Right cardiac atrium (tissue), 5 donors: ENCODE measurements around the gene ARHGAP10. TPM values are rescaled to one million over a fixed set of nuclear protein-coding genes. Genes with fewer than 3 reads are reported as not detected.
A peak's percentile ranks its signal among the peaks of the same experiment; 100 is the strongest.

Experiments used
- ATAC-seq, 2 donors: fragments of 200-7000 bp; cut with Tn5 transposase; one replicate each; pipeline versions ENCODE4 v1.8.0 to v1.9.1; 2020; ENCODE audit warnings: moderate library complexity in 2 of 2, mild to moderate bottlenecking in 1 of 2
- DNase-seq, 3 donors: peaks; one replicate each; pipeline ENCODE4 v3.0.0-alpha.2; 2020
- H3K27ac ChIP-seq: one replicate; pipeline ENCODE4 v1.5.1; 2013; ENCODE audit warnings: mild to moderate bottlenecking, low read length, control low read depth, moderate library complexity
- H3K27me3 ChIP-seq: one replicate; pipeline ENCODE4 v1.6.1; 2013; ENCODE audit not compliant: control insufficient read depth, insufficient read depth
- H3K4me1 ChIP-seq: one replicate; pipeline ENCODE4 v1.6.1; 2013; ENCODE audit warnings: low read length; ENCODE audit not compliant: control insufficient read depth, insufficient read depth
- H3K4me3 ChIP-seq: one replicate; pipeline ENCODE4 v1.5.1; 2013; ENCODE audit warnings: low read length, control low read depth
- H3K9me3 ChIP-seq: one replicate; pipeline ENCODE4 v1.6.1; 2013; ENCODE audit warnings: low read length; ENCODE audit not compliant: control insufficient read depth
- WGBS: extraction: QIAGEN DNeasy Blood & Tissue Kit; methylation state at CpG from one replicate; pipeline ENCODE4 v1.1.7; 2013; 5-methylcytosine and 5-hydroxymethylcytosine counted together
- intact Hi-C, 4 donors: fragments of 100-400 bp; cut with DNase I; formaldehyde crosslinking; loops; one replicate each; pipeline versions ENCODE4 v1.11.0 to v1.14.0; 2022 to 2023
- polyA plus RNA-seq: library from polyadenylated mRNA; stranded (reverse); fragments of 200-250 nt; gene quantifications from one replicate; pipeline ENCODE4 v1.2.3, GENCODE V29; 2013
- total RNA-seq, 4 donors: library from RNA; stranded (reverse); fragmentation: NEBNext Ultra II Directional; extraction: Animal tissue kit (Norgen Biotek cat#: 25700); gene quantifications; one replicate each; pipeline ENCODE4 v1.2.1, GENCODE V29; 2021
- donor health status: healthy with polysubstance abuse.
- donor health status: DM: no; HTN: yes; CAD: no.
- donor health status: DM: no; HTN: no; CAD: no.
- donor health status: DM: no; HTN: yes; CAD: no; lungs with severe emphysema.
- donor health status: DM: yes; HTN: yes; CAD: no.

The ARHGAP10 gene
- total and polyA plus RNA-seq, 5 donors = 36.7 to 54.1 (median 47.3) TPM

DNA sequence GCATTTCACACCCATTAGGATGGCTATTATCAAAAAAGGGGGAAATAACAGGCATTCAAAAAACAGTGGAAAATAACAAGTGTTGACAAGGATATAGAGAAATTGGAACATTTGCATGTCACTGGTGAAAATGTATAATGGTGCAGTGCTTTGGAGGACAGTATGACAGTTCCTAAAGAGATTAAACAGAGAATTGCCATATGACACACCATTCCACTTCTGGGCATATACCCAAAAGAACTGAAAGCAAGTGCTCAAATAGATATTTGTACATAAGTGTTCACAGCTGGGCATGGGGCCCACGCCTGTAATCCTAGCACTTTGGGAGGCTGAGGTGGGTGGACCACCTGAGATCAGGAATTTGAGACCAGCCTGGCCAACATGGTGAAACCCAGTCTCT, 362.3 kb downstream of the ARHGAP10 start:
- H3K4me3 ChIP-seq = no peak overlapping the region
- H3K4me1 ChIP-seq = peaks cover 4% of the 10 kb centered on the region
- H3K27me3 ChIP-seq = no peaks in the 10 kb centered on the region
- H3K9me3 ChIP-seq = no peaks in the 10 kb centered on the region
- 88% methylated on average over 1 of the region's 1 CpG for WGBS
- no peak overlapping the region for H3K27ac ChIP-seq
- DNase-seq (no peak), ATAC-seq (peak in 1 of 2 donors; percentile 32)
- intact Hi-C loops = no loop called here

DNA sequence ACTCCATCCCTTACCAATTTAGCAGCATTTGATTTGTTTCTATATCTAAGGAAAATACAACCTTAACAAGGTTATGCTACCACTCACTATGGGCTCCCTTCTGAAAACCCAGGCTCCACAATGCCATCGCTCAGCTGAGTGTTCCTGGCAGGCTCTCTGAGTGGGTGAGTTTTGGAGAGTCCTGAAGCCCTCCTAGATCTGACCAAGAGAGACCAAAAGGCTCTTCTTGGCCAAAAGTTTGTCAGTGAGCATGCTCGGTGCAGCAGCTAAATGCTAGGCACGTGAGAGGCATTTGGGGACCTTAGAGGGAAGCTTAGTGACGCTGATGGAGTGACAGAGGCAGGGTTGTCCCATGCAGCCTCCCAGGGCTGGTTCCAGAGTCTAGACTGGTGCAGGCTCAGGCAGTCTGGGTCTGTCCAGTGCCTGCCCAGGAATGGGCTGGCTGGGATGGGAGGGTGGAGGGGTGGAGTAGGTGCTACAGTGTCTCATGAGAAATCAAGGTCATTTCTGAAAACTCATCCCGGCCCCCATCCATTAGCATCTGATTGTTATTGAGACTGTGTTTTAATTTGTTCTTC, 363.5 kb downstream of the ARHGAP10 start:
- Histone ChIP-seq H3K27me3 (no peaks in the 10 kb centered on the region), H3K27ac (no peak overlapping the region), H3K9me3 (no peaks in the 10 kb centered on the region), H3K4me1 (peaks cover 4% of the 10 kb centered on the region), H3K4me3 (no peak overlapping the region)
- 83% methylated on average over 5 of the region's 5 CpGs for WGBS
- intact Hi-C loops = no loop called here
- DNase-seq (no peak), ATAC-seq (peak; percentile 57)

DNA sequence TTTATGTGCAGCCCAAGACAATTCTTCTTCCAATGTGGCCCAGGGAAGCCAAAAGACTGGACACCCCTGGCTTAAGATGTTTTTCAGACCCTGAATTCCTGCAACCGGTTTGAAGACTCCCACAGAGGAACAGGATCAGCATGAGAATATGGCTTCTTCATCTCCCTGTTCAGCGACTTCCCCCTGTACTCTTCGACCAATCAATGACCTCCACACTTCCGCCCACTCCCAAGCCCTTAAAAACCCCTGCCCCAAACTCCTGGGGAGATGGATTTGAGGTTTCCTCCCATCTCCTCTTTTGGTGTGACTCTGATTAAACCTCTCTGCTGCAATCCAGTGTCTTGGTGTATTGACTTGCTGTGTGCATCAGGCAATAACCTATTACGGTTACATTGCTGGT, 365.9 kb downstream of the ARHGAP10 start:
- no peak overlapping the region for H3K4me3 ChIP-seq
- peaks cover 5% of the 10 kb centered on the region for H3K4me1 ChIP-seq
- no peak overlapping the region for H3K27ac ChIP-seq
- intact Hi-C loops = no loop called here
- no peaks in the 10 kb centered on the region for H3K27me3 ChIP-seq
- WGBS = 93% methylated on average over 5 of the region's 5 CpGs
- no peaks in the 10 kb centered on the region for H3K9me3 ChIP-seq
- DNase-seq (no peak), ATAC-seq (no peak)

DNA sequence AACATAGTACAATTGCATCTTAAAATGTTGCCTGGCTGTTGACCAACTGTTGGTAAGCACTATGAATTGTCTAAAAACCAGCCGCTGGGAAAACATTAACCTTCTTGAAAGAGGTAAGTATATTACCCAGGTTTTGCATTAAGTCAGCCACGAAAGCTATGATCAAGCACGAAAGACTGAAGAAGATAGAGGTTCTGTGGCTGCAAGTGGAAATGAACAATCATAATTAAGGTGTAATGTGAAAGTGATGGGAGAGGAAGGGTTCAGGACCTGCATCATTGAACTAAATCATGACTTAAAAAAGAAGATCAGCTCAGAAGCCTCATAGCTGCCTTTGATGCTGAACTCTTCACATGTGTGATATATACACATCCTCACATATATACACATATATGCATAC, 369.3 kb downstream of the ARHGAP10 start:
- DNase-seq (no peak), ATAC-seq (no peak)
- Histone ChIP-seq H3K4me1 (peaks cover 6% of the 10 kb centered on the region), H3K27ac (no peak overlapping the region), H3K27me3 (no peaks in the 10 kb centered on the region), H3K9me3 (no peaks in the 10 kb centered on the region), H3K4me3 (no peak overlapping the region)
- intact Hi-C loops = no loop called here
- 96% methylated on average over 3 of the region's 3 CpGs for WGBS

DNA sequence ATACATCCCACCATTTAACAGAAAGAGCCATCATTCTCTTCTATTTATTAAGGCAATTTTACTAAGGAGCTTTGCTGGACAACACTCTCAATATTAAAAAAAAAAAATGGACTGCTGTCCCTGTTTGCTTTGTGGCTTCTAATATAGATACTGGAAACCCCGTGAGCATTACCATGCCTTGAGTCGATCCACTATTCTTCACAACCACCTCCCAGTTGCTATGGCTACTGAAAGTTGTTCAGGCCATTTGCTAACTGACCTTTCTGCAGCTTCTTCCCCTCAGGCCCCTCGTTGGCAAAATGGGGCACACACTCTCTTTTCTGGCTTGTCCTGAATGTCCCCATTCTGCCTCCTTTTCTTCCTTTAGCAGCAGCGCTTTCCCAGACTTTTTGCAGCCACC, 369.9 kb downstream of the ARHGAP10 start:
- H3K9me3 ChIP-seq = no peaks in the 10 kb centered on the region
- no peak overlapping the region for H3K27ac ChIP-seq
- H3K4me3 ChIP-seq = no peak overlapping the region
- no peaks in the 10 kb centered on the region for H3K27me3 ChIP-seq
- ATAC-seq (no peak), DNase-seq (no peak)
- WGBS = 70% methylated on average over 4 of the region's 4 CpGs
- intact Hi-C loops = no loop called here
- H3K4me1 ChIP-seq = peaks cover 6% of the 10 kb centered on the region

DNA sequence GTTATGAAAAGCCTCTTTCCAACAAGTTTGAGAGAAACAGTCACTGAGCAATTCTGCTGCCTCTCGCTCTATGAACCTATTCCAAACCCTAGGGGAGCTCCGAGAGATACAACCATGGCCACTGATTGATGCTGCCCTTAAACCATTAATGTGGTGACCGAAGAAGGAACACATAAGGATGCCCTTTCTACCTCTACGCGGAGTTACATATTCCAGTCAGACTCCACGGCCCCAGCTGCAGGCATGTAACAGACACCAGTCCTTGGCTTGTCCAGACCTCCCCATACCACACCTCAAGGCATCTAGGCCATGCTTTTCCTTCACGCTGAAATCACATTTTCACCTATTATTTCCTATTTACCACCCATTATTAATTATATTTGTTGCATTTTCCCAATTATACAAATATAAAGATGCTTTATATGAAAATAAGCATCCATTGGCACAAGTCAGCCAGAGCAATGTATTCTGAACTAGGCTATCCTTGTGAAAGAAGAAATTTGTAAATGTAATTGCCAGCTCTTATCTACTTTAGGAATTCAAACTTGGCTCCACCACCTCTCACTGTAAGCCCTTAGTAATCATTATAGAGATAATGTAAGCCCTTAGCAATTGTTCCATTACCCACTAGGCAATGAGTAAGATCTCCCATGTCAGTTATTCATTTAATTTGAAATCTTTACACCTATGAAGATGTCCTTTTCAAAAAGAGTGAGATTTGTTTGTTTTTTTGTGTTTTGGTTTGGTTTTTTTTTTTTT, 371.9 kb downstream of the ARHGAP10 start:
- Histone ChIP-seq H3K4me1 (peaks cover 6% of the 10 kb centered on the region), H3K4me3 (no peak overlapping the region), H3K27ac (peak overlapping the region; percentile 28), H3K27me3 (no peaks in the 10 kb centered on the region), H3K9me3 (no peaks in the 10 kb centered on the region)
- ATAC-seq (peak; percentile 79 to 81), DNase-seq (no peak)
- WGBS = 79% methylated on average over 7 of the region's 7 CpGs
- intact Hi-C loops = no loop called here

DNA sequence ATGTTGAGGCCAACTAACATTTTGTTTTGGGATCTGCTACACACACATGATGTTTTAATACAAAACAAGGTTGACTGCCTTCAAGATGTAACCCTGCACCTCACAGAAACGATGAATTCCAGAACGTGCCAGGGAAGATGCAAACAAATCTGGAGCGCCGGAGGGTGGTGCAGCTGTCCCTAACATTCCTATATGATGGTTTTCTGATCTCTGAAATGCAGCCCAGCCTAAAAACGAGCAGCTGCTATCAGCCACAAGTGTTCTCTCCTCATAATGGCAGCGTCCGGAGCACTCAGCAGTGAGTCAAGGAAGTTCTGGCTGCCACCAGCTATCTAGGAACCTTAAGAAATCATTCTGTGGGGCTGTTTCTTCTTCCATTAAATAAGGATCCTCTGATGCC, 376.9 kb downstream of the ARHGAP10 start:
- ATAC-seq = no peak
- Histone ChIP-seq H3K27ac (no peak overlapping the region), H3K27me3 (no peaks in the 10 kb centered on the region), H3K4me3 (no peak overlapping the region), H3K9me3 (no peaks in the 10 kb centered on the region), H3K4me1 (no peaks in the 10 kb centered on the region)
- peak in 1 of 3 donors; percentile 6 for DNase-seq
- intact Hi-C loops = no loop called here
- WGBS = 84% methylated on average over 7 of the region's 7 CpGs

DNA sequence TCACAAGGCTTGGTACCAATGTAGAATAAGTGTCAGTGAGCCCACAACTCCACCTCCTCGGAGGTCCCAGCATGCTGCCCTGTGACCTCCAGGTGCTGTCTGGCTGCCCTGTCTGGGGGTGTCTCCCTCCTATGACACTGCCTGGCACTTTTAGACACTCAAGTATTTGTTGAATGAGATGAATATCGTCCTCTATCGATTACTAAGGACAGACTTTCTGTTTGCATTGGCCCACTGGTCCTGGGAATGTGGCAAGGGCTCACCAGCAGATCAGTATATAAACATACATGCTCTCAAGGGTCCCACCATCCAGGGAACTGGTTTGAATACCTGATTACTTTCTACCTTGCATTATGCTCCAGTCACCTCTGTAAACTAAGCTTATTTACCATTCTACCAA, 377.3 kb downstream of the ARHGAP10 start:
- H3K9me3 ChIP-seq = no peaks in the 10 kb centered on the region
- 89% methylated on average over 3 of the region's 3 CpGs for WGBS
- no peak overlapping the region for H3K27ac ChIP-seq
- intact Hi-C loops = no loop called here
- no peaks in the 10 kb centered on the region for H3K4me1 ChIP-seq
- H3K4me3 ChIP-seq = no peak overlapping the region
- H3K27me3 ChIP-seq = no peaks in the 10 kb centered on the region
- ATAC-seq (no peak), DNase-seq (peak in 1 of 3 donors; percentile 22)

DNA sequence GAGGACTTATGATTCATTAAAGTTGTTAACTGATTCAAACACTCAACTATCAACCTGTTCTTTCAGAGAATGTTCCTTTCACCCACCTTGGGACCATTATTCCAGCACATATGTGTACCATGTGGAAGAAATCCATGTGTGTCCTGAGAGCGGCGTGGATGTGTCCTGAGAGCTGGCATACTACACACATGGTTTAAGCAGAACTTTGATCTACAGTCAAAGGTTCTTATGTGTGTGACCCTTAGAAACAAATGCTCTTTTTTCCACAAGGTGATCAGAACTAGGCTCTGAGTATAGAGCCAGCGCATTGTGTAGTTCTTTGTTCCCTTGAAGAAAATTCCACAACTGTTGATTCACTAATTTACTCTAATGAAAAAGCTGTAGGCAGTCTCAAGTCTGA, 378.3 kb downstream of the ARHGAP10 start:
- no peaks in the 10 kb centered on the region for H3K9me3 ChIP-seq
- no peaks in the 10 kb centered on the region for H3K4me1 ChIP-seq
- ATAC-seq (no peak), DNase-seq (no peak)
- intact Hi-C loops = no loop called here
- H3K27ac ChIP-seq = no peak overlapping the region
- H3K4me3 ChIP-seq = no peak overlapping the region
- no peaks in the 10 kb centered on the region for H3K27me3 ChIP-seq
- 97% methylated on average over 3 of the region's 3 CpGs for WGBS

DNA sequence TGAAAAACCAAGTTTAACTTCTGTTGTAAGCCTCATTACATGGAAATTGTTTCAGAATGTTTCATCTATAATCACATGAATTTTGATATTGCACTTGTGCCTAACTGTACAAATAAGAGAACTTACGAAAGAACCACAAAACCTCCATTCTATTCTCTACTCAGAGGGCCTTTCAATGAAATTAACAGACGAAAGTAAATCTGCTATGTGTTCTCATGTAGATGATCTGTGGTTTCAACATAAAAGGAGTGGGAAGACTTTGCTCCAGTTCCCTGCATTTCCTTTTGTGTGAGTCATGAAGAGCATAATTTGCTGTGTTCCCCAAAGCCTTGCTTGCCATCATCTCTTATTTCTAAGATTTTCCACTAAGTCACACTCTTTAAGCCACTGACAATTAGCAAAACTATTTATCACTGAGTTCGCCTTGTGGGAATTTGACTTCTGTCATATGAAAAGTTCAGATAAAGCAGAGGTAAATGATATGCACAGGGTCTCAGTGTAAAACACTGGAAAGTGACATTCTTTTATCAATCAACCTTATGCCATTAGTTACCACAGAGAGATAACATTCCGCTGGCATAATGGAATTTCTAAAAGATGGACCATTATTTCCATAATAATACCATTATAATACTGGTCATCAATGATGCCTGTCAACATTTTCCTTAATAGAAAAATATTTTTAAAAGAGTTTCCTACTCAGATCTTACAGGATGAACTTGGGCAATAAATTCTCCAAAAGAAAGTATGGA, 380.5 kb downstream of the ARHGAP10 start:
- Histone ChIP-seq H3K4me1 (no peaks in the 10 kb centered on the region), H3K4me3 (no peak overlapping the region), H3K9me3 (no peaks in the 10 kb centered on the region), H3K27me3 (no peaks in the 10 kb centered on the region), H3K27ac (no peak overlapping the region)
- DNase-seq (no peak), ATAC-seq (no peak)
- intact Hi-C loops = no loop called here
- 83% methylated on average over 4 of the region's 4 CpGs for WGBS

DNA sequence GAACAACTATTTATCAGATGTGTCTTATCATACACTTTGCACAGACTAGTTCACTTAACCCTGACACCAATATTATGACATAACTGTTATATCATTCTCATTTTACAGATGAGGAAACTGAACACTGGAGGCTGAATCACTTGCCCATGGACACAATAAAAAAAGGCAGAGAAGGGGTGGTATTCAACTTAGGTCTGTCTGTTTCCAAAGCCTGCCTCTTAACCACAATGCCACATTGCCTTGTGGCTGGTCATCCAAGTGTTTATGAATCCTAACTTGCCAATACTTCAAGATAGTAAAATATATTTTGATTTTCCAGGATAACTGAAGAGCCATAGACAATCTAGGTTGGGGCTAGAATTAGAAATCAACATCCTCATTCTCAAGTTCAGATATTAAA, 382.5 kb downstream of the ARHGAP10 start:
- Histone ChIP-seq H3K27ac (no peak overlapping the region), H3K27me3 (no peaks in the 10 kb centered on the region), H3K4me3 (no peak overlapping the region), H3K9me3 (no peaks in the 10 kb centered on the region), H3K4me1 (no peaks in the 10 kb centered on the region)
- DNase-seq (no peak), ATAC-seq (no peak)
- intact Hi-C loops = no loop called here
